Pancreas (tissue), 10 donors: ENCODE results near the gene ZNF841. TPM values are rescaled to one million over a fixed set of nuclear protein-coding genes. Genes with fewer than 3 reads are reported as not detected.

Source experiments
- ATAC-seq, 4 donors: fragments of 200-7000 bp; cut with Tn5 transposase; one replicate each; pipeline versions ENCODE4 v1.8.0 to v1.9.1; 2020; ENCODE audit warnings: mild to moderate bottlenecking in 4 of 4, moderate library complexity in 4 of 4
- DNase-seq, 6 donors: peaks; one replicate each; pipeline ENCODE4 v3.0.0-alpha.2; 2020
- FAIRE-seq: peaks from 2 replicates; lab custom pipeline; 2012; peaks lifted over from hg19 to GRCh38; lab: Jason Lieb, UNC
- H3K27ac ChIP-seq, 4 donors: fragments of 200-600 bp; sonication (generic); 1 replicate in 3 of 4; 2 replicates in 1 of 4; pipeline versions ENCODE4 v1.5.0 to v1.8.0; 2020
- H3K27me3 ChIP-seq, 4 donors: fragments of 200-600 bp; one replicate each; pipeline ENCODE4 v1.8.0; 2021
- H3K36me3 ChIP-seq, 3 donors: fragments of 200-600 bp; sonication (generic) in 1 of 3; one replicate each; pipeline versions ENCODE4 v1.5.0 to v1.8.0; 2020 to 2021
- H3K4me1 ChIP-seq, 3 donors: fragments of 200-600 bp; one replicate each; pipeline ENCODE4 v1.8.0; 2021
- H3K4me3 ChIP-seq, 4 donors: fragments of 200-600 bp; sonication (generic) in 2 of 4; one replicate each; pipeline versions ENCODE4 v1.5.0 to v1.8.0; 2020 to 2021
- H3K9me3 ChIP-seq, 4 donors: fragments of 200-600 bp; one replicate each; pipeline ENCODE4 v1.8.0; 2021
- WGBS, 2 donors: extraction: QIAGEN DNeasy Blood & Tissue Kit; methylation state at CpG; one replicate each; pipeline ENCODE4 v1.1.7; 2013; 5-methylcytosine and 5-hydroxymethylcytosine counted together
- intact Hi-C, 3 donors: fragments of 100-400 bp; cut with DNase I; formaldehyde crosslinking; loops; one replicate each; pipeline versions ENCODE4 v1.11.1 to v1.14.2; 2022
- polyA plus RNA-seq, 2 donors: library from polyadenylated mRNA; stranded (reverse); fragments of 200-250 nt; gene quantifications; one replicate each; pipeline ENCODE4 v1.2.3, GENCODE V29; 2013
- total RNA-seq, 6 donors: library from RNA; stranded (reverse); fragmentation: NEBNext Ultra II Directional in 4 of 6; extraction: Animal tissue kit (Norgen Biotek cat#: 25700) in 4 of 6; gene quantifications; one replicate each; pipeline versions ENCODE4 v1.2.1 to v1.2.4, GENCODE V29; 2021 to 2023
- TF ChIP-seq, protein P1 (sequence below), 4 donors: fragments of 200-600 bp; sonication (generic) in 3 of 4; IDR thresholded peaks; one replicate each; pipeline versions ENCODE4 v1.5.0 to v1.8.0; 2021; ENCODE audit warnings: antibody characterized with exemption in 4 of 4
- donor health status: healthy with polysubstance abuse.
- donor health status: DM: no; HTN: no; CAD: no; lungs with moderate emphysema.
- donor health status: DM: no; HTN: no; CAD: no.
- donor health status: control.
- donor health status: control.
- donor health status: Bipolar disorder and iron deficiency.
- donor health status: DM: yes; HTN: yes; CAD: no.
- donor health status: DM: no; HTN: no; CAD: no.
- donor health status: DM: no; HTN: no; CAD: no.
- donor health status: DM: yes; HTN: yes; CAD: no.

Gene ZNF841
- total and polyA plus RNA-seq, 8 donors = 7.6 to 20.2 (median 12.3) TPM

DNA sequence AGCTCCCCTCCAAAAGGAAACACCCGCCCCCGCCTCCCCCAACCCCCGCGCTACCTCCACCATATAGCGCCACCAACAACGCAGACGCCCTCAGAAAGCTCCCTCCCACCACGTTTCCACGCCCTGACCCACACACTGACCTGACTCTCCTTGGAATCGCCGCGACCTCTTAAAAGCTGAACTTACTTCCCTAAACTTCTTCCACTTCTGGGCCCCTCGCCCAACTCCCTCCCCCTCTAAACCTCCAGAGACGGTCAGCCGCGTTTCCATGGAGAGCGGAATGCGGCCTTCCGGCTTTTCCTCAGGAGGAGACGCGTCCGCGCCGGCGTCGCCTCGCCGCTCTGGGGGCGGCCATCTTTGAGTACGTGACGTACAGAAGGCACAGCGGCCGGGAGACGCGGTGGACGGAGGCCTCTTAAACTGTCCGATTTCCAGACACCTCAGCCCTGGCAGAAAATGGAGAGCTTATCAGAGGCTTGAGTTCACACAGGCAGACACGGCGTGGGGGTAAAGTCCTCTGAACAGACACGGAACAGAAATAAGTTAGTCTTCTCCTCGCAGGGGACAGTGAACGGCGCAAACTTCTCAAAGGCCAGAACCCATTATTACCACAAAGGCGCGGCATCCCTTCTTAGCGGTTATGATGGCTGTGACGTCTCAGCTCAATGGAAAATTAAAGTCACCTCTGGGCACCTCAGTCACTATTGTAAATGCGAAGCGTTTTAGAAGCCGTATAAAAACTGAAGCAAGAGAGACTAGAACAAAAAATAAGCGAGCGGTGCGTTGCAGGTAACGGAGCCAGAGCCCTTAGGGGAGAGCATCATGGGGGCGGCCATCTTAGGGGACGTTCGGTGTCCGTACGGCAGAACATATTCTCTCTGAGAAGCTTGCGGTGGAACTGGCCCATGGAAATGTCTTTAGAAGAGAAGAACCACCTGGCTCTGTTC is 46.7 kb downstream of the ZNF841 start, which contains the start of gene ZNF432:
Gene ZNF432, minus strand, starts transcription at position 284 of the 947 bp plus-strand sequence. CDS start 1,970 bp downstream, outside the sequence.
- TF ChIP-seq, protein P1, sequence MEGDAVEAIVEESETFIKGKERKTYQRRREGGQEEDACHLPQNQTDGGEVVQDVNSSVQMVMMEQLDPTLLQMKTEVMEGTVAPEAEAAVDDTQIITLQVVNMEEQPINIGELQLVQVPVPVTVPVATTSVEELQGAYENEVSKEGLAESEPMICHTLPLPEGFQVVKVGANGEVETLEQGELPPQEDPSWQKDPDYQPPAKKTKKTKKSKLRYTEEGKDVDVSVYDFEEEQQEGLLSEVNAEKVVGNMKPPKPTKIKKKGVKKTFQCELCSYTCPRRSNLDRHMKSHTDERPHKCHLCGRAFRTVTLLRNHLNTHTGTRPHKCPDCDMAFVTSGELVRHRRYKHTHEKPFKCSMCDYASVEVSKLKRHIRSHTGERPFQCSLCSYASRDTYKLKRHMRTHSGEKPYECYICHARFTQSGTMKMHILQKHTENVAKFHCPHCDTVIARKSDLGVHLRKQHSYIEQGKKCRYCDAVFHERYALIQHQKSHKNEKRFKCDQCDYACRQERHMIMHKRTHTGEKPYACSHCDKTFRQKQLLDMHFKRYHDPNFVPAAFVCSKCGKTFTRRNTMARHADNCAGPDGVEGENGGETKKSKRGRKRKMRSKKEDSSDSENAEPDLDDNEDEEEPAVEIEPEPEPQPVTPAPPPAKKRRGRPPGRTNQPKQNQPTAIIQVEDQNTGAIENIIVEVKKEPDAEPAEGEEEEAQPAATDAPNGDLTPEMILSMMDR (IDR thresholded peaks at IDR 0.05) = no peak
- ATAC-seq (peak; percentile 94 to 99 (median 97)), DNase-seq (peak; percentile 80 to 92 (median 86)), FAIRE-seq (no peak)
- WGBS, 2 donors = 9 to 13% methylated on average over 60 of the region's 60 CpGs
- Histone ChIP-seq H3K4me3 (peak within 1 kb of the TSS; percentile 24 to 51 (median 40)), H3K27ac (peak within 1 kb of the TSS; percentile 76 to 93 (median 89)), H3K9me3 (no peaks in the 10 kb centered on the region), H3K36me3 (peaks cover 0 to 19% (median 14%) of the 10 kb centered on the region in 3 donors), H3K4me1 (no peaks in the 10 kb centered on the region), H3K27me3 (peaks cover 0 to 2% (median 0%) of the 10 kb centered on the region in 4 donors)
- intact Hi-C loops = no loop called here

DNA sequence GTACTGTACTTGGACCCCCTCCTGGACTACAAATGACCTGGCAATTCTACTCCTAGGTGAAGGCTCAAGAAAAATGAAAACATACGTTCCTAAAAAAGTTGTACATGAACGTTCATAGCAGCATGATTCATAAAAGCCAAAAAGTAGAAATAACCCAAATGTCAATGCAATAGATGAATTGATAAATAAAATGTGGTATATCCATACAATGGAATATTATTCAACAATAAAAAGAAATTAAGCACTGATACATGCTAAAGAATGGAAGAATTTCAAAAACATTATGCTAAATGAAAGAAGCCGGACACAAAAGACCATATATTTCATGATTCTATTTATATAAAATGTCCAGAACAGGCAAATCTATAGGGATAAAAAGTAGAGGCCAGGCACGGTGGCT is 56.4 kb downstream of the ZNF841 start:
- 96 to 97% methylated on average over 4 of the region's 4 CpGs for WGBS, 2 donors
- peaks cover 38 to 82% (median 65%) of the 10 kb centered on the region in 3 donors for H3K36me3 ChIP-seq
- peaks cover 0 to 15% (median 5%) of the 10 kb centered on the region in 4 donors for H3K9me3 ChIP-seq
- no peaks in the 10 kb centered on the region for H3K27me3 ChIP-seq
- intact Hi-C loops = no loop called here
- FAIRE-seq (no peak), ATAC-seq (no peak), DNase-seq (no peak)
- TF ChIP-seq, protein P1 (IDR thresholded peaks at IDR 0.05) = no peak
- no peak overlapping the region for H3K27ac ChIP-seq
- H3K4me1 ChIP-seq = no peaks in the 10 kb centered on the region
- no peak overlapping the region for H3K4me3 ChIP-seq

DNA sequence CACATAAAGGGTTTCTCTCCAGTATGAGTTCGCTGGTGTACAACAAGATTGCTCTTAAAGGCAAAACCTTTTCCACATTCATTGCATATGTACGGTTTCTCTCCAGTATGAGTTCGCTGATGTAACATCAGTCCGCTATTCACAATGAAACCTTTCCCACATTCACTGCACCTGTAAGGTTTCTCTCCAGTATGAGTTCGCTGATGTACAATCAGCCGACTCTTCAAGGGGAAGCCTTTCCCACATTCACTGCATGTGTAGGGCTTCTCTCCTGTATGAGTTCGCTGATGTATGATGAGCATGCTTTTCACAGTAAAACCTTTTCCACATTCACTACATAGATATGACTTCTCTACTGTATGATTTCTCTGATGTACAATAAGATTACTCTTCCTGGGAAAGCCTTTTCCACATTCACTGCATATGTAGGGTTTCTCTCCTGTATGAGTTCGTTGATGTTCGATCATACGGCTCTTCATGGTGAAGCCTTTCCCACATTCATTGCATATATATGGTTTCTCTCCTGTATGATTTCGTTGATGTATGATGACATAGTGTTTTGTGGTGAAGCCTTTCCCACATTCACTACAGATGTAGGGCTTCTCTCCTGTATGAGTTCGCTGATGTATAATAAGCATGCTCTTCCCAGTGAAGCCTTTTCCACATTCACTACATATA is 61.4 kb downstream of the ZNF841 start:
- DNase-seq (no peak), FAIRE-seq (no peak), ATAC-seq (no peak)
- TF ChIP-seq, protein P1 (IDR thresholded peaks at IDR 0.05) = no peak
- H3K27ac ChIP-seq = no peak overlapping the region
- H3K9me3 ChIP-seq = peaks cover 0 to 29% (median 11%) of the 10 kb centered on the region in 4 donors
- WGBS, 2 donors = 98% methylated on average over 12 of the region's 12 CpGs
- peaks cover 22 to 55% (median 44%) of the 10 kb centered on the region in 3 donors for H3K36me3 ChIP-seq
- H3K4me1 ChIP-seq = no peaks in the 10 kb centered on the region
- no peaks in the 10 kb centered on the region for H3K27me3 ChIP-seq
- no peak overlapping the region for H3K4me3 ChIP-seq
- intact Hi-C loops = no loop called here

DNA sequence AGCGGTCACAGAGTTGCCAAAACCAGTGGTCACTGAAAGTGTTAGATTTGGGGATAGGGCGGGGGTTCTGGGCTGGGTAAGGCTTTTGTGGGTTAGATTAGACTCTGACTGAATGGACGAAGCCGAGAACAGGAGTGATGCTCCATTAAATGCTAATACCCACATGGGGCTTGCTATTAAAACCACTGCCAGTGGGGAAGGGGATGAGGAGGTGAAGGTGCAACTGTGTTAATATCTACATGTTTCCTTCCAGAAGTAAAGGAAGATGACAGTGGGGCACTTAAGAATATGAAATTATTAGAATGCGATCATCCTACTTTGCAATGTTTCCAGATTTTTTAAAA is 66.8 kb downstream of the ZNF841 start:
- WGBS, 2 donors = 17 to 19% methylated on average over 5 of the region's 5 CpGs

More for the DNA sequence above, 66.8 kb downstream of the ZNF841 start:
- Histone ChIP-seq H3K27me3 (no peaks in the 10 kb centered on the region), H3K9me3 (peaks cover 0 to 10% (median 4%) of the 10 kb centered on the region in 4 donors), H3K4me1 (peaks cover 0 to 6% (median 0%) of the 10 kb centered on the region in 3 donors), H3K36me3 (peaks cover 0 to 18% (median 12%) of the 10 kb centered on the region in 3 donors), H3K27ac (peak overlapping the region; percentile 72 to 87 (median 84)), H3K4me3 (peak overlapping the region; percentile 55 to 75 (median 64))
- TF ChIP-seq, protein P1 (IDR thresholded peaks at IDR 0.05) = no peak
- FAIRE-seq (no peak), DNase-seq (no peak), ATAC-seq (peak; percentile 10 to 49 (median 40))
- intact Hi-C loops = no loop called here
